Hindlimb muscle (tissue), 1 donor: ENCODE measurements around the gene ANKRD10. TPM values are rescaled to one million over a fixed set of nuclear protein-coding genes. Genes with fewer than 3 reads are reported as not detected.

Source experiments
- DNase-seq: peaks from one replicate; pipeline ENCODE4 v3.0.0-alpha.2; 2013
- polyA plus RNA-seq: library from polyadenylated mRNA; unstranded; fragments of 120-200 nt; gene quantifications from one replicate; pipeline ENCODE4 v1.2.1, GENCODE V29; 2013; ENCODE audit not compliant: insufficient read length

The ANKRD10 gene
- polyA plus RNA-seq, 1 donor, result 252 TPM

DNA sequence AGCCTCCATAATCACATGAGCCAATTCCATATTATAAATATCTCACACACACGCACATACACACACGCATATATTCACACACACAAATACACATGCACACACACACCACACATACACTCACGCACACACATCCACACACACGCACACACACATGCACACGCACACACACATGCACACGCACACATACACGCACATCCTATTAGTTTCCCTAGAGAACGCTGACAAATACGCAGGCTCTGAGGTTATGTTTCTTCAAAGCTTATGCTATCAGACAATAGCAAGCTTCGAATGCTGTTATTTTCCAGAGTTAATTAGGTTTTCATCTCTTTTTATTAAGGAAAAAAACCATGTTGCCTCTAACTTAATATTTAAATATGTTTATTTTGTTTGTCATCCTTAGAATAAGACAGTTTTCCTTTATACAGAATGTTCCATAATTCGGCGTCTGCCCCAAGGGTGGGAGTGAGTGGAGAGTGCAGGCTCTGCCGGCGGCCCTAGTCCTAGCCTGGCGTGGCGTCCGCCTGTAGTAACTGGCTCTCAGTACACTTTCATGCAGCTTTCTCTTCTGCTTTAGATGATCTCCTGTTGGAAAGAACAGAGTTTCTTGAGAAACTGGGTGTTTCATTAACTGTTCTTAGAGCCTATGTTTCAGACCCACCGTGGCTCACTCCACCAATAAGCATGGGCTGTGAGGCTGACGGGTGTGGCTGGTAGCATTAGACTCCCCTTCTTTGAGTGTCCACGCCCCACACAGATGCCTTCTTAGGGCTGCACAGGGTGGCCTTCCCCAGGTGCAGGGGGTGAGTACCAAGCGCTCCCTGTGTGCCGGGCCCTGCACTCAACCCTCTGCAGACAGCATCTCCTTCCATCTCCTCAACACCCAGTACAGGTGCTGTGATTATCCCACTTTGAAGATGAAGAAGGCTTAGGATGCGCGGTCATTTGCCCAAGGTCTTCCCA, 30.4 kb upstream of the ANKRD10 start:
- no peak for DNase-seq

DNA sequence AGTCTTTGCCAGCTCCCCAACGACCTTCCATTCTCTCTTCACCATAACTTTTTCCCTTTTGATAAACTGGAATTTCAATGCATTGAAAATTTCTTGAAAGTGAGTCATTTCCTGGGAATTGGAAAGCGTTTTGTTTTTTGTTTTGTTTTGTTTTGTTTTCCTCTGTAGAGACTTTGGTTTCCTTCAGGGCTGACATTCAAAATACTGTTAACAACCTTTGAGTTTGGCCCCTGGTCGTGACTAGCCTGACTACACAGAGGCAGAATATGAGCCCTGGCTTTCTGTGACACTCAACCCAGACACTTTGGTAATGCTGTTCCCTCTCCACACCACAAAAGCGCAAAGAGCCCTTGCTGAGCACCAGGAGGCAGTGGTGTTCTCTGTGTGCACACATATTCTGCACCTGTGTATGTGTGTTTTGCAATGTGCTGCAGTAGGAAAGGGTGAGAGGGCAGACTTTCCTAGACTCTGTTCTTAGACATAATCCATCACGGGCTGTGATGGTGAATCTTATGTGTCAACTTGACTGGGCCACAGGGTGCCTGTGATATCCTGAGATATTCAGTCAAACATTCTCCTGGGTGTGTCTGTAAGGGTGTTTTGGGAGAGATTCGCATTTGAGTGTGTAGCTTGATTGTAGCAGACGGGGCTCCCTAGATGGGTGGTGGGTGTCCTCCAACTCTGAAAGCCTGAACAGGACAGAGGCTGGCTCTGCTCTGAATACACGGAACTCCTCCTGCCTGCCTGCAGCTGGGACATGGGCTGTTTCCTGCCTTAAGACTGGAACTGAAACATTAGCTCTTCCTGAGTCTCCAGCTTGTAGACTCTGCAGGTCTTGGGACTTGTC, 29.5 kb upstream of the ANKRD10 start:
- no peak for DNase-seq

DNA sequence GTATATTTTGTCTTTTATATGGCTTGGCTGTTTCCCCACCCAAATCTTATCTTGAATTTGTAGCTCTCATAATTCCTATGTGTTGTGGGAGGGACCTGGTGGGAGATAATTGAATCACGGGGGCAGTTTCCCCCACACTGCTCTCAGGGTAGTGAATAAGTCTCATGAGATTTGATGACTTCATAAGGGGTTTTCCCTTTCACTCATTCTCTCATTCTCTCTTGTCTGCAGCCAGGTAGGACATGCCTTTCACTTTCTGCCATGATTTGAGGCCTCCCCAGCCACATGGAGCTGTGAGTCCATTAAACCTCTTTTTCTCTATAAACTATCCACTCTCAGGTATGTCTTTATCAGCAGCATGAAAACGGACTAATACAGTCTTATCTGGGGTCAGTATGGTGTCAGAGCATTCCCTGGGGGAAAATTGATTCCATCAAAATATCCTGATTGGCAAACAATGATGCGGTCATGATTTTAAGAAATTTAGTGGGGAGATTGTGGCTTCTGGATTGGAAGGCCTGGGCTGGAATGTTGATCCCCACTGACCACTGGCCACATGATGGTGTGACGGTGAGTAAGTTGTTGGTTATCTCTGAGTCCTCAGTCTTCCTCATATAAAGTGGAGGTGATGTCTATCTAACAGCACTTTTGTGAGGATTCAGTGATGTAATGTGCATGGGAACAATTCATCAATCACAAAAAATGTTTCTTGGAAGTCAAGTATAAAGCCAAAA, 27.5 kb upstream of the ANKRD10 start:
- DNase-seq, result no peak

- DNase-seq, result no peak
These were observed 24.0 kb upstream of the ANKRD10 start for GRCh38 chr13:110938662-110939421.

DNA sequence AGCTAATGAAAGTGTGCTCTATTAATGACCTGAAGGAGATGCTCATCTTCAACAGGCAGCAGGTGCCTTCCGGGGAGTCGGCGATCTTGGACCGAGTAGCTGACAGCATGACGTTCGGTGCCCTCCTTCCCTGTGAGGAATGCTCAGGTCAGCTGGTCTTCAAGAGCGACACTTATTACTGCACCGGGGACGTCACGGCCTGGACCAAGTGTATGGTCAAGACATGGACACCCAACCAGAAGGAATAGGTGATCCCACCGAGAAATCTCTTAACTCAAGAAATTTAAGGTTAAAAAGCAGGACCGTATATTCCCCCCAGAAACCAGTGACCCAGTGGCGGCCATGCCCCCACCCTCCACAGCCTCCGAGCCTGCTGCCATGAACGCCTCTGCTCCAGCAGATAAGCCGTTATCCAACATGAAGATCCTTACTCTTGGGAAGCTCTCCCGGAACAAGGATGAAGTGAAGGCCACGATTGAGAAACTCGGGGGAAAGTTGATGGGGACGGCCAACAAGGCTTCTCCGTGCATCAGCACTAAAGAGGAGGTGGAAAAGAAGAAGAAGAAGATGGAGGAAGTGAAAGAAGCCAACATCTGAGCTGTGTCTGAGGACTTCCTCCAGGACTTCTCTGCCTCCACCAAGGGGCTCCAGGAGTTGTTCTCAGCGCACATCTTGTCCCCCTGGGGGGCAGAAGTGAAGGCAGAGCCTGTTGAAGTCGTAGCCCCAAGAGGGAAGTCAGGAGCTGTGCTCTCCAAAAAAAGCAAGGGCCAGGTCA, 22.8 kb upstream of the ANKRD10 start:
- DNase-seq, result no peak

- no peak for DNase-seq
These were observed 21.6 kb upstream of the ANKRD10 start for GRCh38 chr13:110936519-110936918.

GRCh38 chr13:110932588-110932987, 17.7 kb upstream of the ANKRD10 start:
- DNase-seq, result no peak

- DNase-seq, result no peak
These were observed 14.4 kb upstream of the ANKRD10 start for GRCh38 chr13:110929104-110929777.

- no peak for DNase-seq
These were observed 10.2 kb upstream of the ANKRD10 start for GRCh38 chr13:110925023-110925612.

DNA sequence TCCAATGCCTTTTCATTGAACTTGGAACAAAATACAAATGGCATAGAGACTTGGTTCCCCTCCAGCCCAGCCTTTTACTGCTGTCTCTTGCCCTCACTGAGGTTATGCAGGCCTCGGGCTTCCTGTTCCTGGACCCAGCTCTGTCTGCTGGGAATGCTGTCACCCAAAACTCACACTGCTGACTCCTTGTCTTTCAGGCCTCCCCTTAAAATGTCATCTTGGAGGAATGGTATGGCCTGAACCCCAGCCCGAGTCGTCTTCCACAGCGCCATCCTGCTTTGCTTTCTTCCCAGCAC, 9.7 kb upstream of the ANKRD10 start:
- DNase-seq, result no peak

DNA sequence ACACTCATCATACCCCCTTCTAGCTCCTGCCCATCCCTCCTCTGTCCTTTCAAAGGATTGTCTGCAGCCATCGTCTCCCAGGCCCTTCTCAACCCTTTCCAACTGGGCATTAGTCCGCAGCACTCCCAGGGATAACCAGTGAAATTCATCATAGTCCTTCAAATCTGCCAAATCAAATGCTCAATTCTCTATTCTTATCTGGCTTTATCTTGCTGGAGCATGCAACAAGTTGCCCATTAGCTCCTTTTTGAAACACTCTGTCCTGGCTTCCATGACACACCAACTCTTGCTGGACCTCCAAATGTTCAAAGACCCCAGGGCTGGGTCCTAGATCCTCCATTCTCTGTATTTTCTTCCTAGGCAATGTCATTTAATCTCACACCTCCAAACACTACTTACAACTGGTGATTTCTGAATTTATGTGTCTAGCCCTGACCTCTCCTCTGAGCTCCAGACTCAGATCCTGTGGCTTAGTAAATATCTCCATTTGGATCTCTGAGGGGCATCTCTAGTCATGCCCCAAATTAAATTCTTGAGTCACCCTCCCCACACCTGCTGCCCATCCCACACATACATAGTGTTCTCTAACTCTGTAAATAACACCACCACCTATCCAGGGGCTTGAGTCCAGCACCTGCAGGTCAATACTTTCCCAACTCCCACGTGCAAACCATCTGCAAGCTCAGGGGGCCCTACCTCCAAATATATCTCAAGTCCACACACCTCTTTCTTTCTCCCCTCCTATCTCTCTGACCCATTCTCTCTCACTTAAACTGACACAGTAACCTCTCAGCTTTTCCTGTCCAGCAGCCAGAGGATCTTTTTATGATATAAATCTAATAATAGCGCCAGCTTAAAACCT, 9.1 kb upstream of the ANKRD10 start:
- DNase-seq, result no peak

- no peak for DNase-seq
These were observed 8.2 kb upstream of the ANKRD10 start for GRCh38 chr13:110923086-110923485.

DNA sequence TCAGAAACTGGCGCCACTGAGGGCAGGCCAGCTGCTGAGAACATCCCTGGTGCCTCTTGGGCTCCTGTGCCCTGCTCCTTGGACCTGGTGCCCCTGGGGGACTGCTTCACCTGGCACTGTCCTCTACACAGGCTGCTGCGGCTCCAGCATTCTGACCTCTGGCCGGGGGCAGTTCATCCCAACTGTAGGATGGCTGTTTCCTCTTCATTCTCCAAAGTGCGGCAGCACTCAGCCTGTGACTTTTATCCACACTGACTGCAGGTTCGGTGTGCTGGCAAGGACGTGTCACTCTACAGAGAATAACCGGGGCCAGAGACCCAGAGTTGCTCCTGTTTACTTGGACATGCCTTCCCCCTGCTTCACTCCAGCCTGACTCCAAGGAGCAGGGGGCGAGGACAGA, 7.6 kb upstream of the ANKRD10 start:
- DNase-seq, result no peak

GRCh38 chr13:110921695-110922094, 6.8 kb upstream of the ANKRD10 start:
- no peak for DNase-seq

DNA sequence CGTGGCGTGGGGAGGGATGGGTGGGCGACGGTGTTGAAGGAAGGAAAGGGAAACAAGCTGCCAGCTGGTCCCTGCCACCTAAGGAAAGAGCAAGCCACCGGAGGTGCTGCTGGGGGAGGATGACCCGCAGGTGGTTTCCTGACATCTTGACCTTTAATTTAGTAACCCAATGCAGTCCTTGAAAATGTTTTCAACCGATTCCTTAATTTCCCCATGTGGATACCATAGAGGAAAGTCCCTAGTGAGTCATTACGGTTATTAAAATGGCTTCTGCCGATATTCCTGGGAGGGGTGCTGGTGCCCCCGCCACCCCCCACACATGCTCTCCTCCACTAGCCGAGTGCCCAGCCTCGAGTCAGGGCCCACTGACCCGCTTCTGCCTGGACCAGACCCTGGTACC, 6.3 kb upstream of the ANKRD10 start:
- no peak for DNase-seq

DNA sequence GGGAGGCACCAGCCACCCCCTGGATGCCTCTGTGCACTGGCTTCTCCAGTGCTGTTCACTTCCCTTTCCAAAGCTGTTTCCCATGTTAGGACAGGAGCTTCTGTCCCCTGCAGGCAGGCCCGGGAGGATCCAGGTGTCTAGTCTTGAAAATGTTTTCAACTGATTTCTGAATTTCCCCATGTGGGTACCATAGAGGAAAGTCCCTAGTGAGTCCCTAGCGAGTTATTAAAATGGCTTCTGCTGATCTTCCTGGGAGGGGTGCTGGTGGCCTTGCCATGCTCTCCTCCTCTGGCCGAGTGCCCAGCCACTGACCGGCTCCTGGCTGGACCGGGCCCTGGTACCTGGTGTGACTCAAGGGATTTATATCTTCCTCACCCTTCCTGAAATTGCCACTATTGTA, 5.2 kb upstream of the ANKRD10 start:
- no peak for DNase-seq

- no peak for DNase-seq
These were observed 1.7 kb upstream of the ANKRD10 start for GRCh38 chr13:110916301-110917142.

- no peak for DNase-seq
These were observed 971 bp upstream of the ANKRD10 start for GRCh38 chr13:110915874-110916206.
